HG03280 (cell line): Measurements from ENCODE around the gene SLAIN2.
"Not testable (repeated sequence)": the region's sequence is repeated elsewhere in the genome, so short reads cannot be mapped to it uniquely, and the experiment has no call there.

ENCODE experiments used
- ATAC-seq: cut with Tn5 transposase; IDR thresholded peaks from one replicate; pipeline ENCODE4 v1.9.1; 2021; ENCODE audit warnings: mild to moderate bottlenecking, moderate library complexity; ENCODE audit not compliant: unreplicated experiment

SLAIN2 gene

DNA sequence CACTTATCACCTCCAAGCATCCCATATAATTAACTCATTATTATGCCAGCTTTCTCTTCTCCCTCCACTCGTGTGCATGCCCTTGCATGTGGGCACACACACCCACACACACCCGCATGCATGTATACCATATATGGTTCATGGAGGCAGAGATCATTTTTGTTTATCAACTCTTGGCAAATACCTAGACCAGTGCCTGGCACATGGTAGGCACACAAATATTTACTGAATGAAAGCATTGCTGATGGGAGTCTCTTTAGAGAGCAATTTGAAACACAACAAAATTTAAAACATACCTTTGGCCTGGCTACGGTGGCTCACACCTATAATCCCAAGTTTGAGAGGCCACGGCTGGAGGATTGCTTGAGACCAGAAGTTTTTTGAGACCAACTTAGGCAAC is 90.7 kb downstream of the SLAIN2 start:
- ATAC-seq, result no peak

DNA sequence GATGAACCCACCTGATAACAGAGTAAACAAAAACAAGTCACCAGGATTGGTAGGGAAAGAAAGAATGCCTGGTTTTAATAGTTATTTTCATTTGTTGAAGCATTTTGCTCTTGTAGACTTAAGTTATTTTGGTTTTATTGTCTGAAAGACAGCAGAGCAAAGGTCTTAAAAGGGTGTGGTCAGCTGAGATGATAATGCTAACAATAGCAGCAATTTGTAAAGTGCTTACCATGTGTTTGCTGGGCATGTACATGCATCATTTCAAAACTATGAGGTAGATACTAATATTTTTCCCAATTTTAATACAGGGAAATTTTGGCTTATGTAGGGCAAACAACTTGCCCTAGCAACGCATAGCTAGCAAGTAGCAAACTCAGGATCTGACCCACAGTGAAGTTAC is 95.0 kb downstream of the SLAIN2 start:
- ATAC-seq, result no peak

DNA sequence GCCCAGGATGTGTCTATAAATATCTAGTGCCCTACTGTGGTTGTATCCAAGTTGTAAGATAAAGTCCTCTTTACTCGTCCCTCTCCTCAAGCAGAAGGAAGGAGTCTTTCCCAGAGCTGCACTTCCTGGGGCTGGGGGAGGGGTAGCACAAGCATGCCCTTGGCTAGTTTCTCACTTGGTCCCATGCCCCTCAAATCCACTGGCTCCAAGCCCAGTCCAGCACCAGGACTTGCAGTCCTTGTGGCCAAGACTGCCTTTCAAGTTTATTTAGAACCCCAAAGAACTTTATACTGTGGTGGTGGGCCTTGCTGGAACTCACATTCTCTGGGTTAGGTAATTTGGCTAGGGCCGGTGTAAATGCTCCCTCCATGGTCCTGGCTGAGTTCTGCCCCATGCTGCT is 98.7 kb downstream of the SLAIN2 start:
- ATAC-seq, result no peak

GRCh38 chr4:48440914-48441313 is 99.6 kb downstream of the SLAIN2 start:
- not testable (repeated sequence) for ATAC-seq

- ATAC-seq, result no peak
Observed at GRCh38 chr4:48445704-48446103, 104.4 kb downstream of the SLAIN2 start.

GRCh38 chr4:48446642-48447041 is 105.3 kb downstream of the SLAIN2 start:
- ATAC-seq, result no peak

- no peak for ATAC-seq
Observed at GRCh38 chr4:48449151-48449550, 107.8 kb downstream of the SLAIN2 start.

DNA sequence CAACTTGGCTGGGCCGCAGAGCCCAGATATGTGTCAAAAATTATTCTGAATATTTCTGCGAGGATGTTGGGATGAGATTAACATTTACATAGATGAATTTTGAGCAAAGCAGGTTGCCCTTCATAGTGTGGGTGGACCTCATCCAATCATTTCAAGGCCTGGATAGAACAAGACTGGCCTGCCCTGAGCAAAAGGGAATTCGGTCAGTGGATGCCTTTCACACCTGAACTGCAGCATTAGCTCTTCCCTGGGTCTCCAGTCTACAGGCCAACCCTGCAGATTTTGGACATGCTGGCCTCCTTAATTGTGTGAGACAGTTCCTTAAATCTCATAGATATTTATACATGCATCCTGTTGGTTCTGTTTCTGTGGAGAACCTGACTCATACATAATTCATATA is 109.4 kb downstream of the SLAIN2 start:
- no peak for ATAC-seq

- ATAC-seq, result not testable (repeated sequence)
Observed at GRCh38 chr4:48451656-48452055, 110.3 kb downstream of the SLAIN2 start.

DNA sequence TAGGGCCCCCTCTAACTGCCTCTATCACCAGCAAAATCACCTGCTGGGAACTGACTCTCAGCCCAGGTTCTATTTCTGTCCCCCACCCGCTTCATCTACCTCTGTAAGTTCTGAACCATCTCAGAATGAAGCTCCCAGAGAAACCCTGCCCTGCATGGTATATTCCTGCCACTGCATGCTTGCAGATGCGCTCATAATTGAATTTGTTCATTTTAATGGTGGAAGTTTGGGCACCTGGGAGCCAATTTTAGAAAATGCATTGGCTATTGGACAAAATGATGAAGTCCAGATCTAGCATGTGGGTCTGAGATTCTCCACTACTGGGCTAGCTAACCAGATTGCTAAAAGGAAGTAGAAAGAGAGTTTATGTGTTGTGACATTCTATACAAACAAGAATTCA is 113.3 kb downstream of the SLAIN2 start:
- no peak for ATAC-seq

- ATAC-seq, result no peak
Observed at GRCh38 chr4:48461000-48461399, 119.7 kb downstream of the SLAIN2 start.

DNA sequence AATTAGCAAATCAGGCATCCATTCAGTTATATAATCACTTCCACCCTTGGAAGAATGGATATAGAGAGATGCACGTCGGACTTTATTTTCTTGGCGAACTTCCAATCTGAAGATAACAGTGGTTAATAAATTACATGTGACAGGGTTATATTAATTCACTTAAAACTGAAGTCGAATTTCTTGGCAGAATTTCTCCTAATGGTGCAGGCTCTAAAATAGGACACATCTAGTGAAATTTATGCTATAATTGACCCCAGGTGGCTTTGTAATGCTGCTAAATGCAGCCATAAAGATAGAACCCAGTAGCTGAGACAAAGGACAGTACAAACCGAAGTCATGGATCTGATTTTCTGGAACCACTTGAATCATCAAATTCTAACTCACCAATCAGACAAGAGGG is 121.0 kb downstream of the SLAIN2 start:
- no peak for ATAC-seq

GRCh38 chr4:48467442-48467841 is 126.1 kb downstream of the SLAIN2 start:
- no peak for ATAC-seq

- no peak for ATAC-seq
Observed at GRCh38 chr4:48467891-48468290, 126.6 kb downstream of the SLAIN2 start.

- ATAC-seq, result no peak
Observed at GRCh38 chr4:48470137-48470536, 128.8 kb downstream of the SLAIN2 start.

DNA sequence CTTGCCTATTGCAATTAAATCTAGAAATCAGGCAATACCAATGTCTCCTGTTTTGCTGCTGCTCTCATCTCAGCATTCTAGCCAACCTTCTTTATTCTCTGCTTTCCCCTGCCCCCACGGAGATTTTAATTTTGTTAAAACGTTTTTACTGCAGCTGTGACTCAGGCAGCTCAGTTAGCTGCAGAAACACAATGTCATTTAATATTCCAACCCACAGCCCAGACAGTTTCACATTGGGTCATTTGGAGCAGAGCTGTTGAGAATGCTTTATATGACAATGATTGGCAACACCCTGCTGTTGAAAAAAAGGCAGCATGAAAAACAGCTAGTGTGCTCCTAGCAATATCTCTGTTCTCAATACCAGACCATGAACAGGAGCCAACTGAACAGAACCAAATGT is 129.2 kb downstream of the SLAIN2 start:
- no peak for ATAC-seq

DNA sequence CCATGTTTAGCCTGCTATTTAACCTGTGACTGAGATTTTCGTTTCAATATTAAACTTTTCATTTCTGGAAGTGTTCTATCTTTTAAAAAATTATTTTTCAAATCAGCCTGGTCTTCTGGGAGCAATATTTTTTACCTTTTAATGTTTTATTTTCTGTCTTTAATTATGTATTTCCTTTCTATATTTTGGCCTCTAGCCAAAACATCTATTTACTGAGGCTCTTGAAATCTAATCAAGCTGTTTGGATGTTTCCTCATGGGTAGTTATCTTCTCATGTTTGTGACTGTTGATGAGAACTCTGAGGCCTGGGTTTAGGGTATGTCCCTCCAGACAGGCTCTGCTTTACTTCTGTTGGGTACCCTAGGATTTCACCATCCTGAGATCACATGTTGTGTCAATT is 131.5 kb downstream of the SLAIN2 start:
- no peak for ATAC-seq

DNA sequence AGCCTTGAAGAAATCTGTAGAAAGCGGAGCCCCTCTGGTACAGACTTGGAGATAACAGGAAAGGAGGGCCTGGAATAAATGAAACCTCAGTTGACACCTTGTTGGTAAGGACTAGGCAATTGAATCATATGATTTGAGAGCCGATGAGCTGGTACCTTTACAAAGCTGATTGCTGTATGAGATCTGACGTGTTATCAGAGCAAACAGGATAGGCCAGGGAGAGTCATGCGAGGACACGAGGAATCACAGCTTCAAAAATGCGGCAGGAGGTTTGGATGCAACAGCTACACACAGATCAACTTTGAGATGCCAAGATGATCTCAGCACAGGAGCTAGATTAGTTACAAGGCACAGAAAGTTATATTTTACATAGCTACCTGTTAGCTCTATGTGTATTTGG is 134.4 kb downstream of the SLAIN2 start:
- no peak for ATAC-seq
